Spleen (tissue), 7 donors: ENCODE results near the gene PIERCE2.
"Not testable (repeated sequence)": the region's sequence is repeated elsewhere in the genome, so short reads cannot be mapped to it uniquely, and the experiment has no call there.

Source experiments
- POLR2AphosphoS5 ChIP-seq, 3 donors: sonication (generic); formaldehyde crosslinking; IDR thresholded peaks; one replicate each; pipeline ENCODE4 v1.5.1; 2017; ENCODE audit warnings: antibody characterized with exemption in 3 of 3
- TF ChIP-seq, protein P1 (sequence below), 11 experiments: fragments of 200-600 bp in 7 of 11; fragments of 450-650 bp in 4 of 11; sonication (generic) in 4 of 11; IDR thresholded peaks in 8 of 11; conservative IDR thresholded peaks in 3 of 11; 1 replicate in 7 of 11; 2 replicates in 4 of 11; pipeline versions ENCODE4 v1.4.0 to v1.8.0; 2016 to 2021; ENCODE audit warnings: antibody characterized with exemption in 11 of 11, inconsistent platforms in 4 of 11, mild to moderate bottlenecking in 1 of 11
- donor health status: DM: no; HTN: no; CAD: no; lungs with moderate emphysema.
- donor health status: DM: no; HTN: no; CAD: no.
- donor health status: DM: no; HTN: no; CAD: no.

- TF ChIP-seq, protein P1, sequence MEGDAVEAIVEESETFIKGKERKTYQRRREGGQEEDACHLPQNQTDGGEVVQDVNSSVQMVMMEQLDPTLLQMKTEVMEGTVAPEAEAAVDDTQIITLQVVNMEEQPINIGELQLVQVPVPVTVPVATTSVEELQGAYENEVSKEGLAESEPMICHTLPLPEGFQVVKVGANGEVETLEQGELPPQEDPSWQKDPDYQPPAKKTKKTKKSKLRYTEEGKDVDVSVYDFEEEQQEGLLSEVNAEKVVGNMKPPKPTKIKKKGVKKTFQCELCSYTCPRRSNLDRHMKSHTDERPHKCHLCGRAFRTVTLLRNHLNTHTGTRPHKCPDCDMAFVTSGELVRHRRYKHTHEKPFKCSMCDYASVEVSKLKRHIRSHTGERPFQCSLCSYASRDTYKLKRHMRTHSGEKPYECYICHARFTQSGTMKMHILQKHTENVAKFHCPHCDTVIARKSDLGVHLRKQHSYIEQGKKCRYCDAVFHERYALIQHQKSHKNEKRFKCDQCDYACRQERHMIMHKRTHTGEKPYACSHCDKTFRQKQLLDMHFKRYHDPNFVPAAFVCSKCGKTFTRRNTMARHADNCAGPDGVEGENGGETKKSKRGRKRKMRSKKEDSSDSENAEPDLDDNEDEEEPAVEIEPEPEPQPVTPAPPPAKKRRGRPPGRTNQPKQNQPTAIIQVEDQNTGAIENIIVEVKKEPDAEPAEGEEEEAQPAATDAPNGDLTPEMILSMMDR (IDR thresholded peaks at IDR 0.05 in 8 of 11, conservative IDR thresholded peaks at IDR 0.05 in 3 of 11): not testable (repeated sequence)
- TF ChIP-seq POLR2AphosphoS5 (IDR thresholded peaks at IDR 0.05): not testable (repeated sequence)
These were observed 34.8 kb downstream of the PIERCE2 start for GRCh38 chr15:55443141-55443540.
